ENCODE measurements around the gene ARL2BP.

Gene ARL2BP

DNA sequence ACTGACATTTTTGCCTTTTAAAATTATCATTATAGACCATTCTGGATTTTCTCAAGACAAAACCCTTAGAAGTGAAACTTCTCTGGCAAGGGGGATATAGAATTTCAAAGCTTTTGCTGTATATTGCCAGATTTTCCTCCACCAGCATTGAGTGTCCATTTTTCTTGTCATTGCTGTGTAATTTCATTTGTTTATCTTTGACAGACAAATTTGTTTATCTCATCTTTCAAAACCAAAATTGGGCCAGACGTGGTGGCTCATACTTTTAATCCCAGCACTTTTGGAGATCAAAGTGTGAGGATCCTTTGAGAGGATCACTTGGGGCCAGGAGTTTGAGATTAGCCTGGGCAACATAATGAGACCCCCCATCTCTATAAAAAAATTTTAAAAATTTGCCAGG lies 16.0 kb upstream of the ARL2BP start:
- TF ChIP-seq CTCF (IDR thresholded peaks at IDR 0.05): no peak

DNA sequence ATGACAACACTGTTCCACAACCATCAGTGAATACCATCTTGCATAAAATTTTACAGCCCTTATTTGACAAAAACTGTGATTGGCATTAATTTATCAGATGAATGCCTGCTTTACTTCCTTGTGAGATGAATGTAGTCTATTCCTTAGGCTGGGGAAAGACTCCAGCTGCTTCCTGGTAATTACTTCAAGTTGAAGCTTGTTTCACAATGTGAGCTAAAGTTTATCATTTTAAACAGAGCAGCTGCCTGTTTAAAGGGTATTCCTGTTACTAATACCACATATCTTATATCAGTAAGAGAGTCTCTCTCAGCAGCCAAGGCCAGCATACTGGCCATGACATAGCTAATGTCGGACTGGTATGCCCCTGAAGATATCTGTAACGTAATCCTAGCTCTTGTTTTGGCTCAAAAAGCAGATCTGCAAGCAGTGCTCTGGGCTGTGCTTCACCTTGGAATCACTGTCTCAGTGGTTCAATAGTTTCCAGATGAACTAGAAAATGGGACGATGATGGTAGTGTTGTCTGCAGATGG lies 13.2 kb upstream of the ARL2BP start:
- TF ChIP-seq CTCF (IDR thresholded peaks at IDR 0.05): no peak

DNA sequence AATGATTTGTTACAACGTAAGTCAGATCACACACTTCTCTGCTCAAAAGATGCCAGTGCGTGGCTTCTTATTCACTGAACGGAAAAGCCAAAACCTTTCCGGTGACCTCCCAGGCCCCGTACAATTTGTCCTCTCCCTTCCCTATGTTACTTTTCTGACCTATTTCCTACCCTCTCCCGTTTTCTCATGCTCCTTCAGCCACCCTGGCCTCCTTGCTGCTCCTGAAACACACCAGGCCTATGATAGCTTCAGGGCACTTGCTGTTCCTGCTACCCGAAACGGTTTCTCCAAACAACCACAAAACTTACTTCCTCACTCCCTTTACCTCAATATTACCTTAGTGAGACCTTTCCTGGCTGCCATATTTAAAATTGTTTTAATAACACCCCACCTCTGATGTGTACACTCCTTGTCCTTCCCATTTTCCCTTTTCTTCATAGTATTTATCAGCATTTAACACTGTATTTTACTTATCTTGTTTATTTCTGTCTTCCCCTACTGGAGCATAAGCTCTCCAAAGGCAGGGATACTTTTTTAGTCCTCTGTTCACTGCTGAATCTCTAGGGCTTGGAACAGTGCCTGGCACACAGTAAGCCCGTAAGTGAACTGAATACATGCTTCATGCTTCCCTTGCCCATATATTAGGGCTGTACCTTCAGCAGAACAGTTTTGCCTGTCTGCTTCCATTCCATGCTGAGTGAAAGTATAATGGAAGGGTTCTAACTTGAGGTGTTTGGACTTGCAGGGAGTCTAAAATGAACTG lies 10.9 kb upstream of the ARL2BP start:
- no peak for TF ChIP-seq CTCF (IDR thresholded peaks at IDR 0.05)

- TF ChIP-seq CTCF (IDR thresholded peaks at IDR 0.05): no peak
Measured at GRCh38 chr16:57234707-57235092, 10.4 kb upstream of the ARL2BP start.

DNA sequence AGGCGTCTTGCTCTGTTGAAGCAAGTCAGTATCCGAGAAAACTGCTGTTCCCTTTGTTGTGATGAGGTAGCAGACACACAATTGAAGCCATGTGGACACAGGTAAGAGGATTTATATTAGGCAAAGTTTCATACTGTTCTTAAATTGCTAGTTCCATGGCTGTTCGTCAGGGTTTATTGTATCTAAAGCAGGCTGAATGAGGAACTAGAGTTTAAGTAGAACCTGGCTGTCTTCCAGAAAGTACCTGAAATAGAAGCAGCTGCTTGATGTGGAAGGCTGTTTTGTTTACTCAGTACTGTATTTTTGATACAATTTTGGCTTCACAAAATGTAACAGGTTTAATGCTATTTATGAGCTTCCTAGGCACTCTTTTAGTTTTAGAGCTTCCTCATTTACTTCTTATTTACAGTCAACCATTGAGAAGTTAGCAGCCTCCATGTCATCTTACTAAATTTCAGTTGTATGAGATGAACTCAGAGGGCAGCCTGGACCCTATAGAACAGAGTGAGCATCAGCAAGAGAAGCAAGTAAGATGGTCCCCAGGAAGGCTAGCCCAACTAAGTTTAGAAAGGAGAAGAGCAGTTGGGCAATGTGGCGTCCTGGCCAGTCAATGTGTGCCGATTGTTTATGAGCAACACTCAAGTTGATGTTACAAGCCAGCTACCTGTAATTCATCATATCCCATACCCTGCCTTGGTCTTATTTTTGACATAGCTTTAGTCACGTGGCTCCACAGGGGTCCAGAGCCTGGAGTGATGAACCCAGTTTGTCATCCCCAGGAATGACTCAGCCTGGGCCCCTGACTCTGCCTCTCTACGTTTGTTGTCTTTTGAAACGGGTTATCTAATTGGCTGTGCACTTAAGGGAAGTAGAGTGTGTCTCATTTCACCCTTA lies 9.7 kb upstream of the ARL2BP start:
- no peak for TF ChIP-seq CTCF (IDR thresholded peaks at IDR 0.05)

GRCh38 chr16:57236022-57236350 lies 9.1 kb upstream of the ARL2BP start:
- no peak for TF ChIP-seq CTCF (IDR thresholded peaks at IDR 0.05)

DNA sequence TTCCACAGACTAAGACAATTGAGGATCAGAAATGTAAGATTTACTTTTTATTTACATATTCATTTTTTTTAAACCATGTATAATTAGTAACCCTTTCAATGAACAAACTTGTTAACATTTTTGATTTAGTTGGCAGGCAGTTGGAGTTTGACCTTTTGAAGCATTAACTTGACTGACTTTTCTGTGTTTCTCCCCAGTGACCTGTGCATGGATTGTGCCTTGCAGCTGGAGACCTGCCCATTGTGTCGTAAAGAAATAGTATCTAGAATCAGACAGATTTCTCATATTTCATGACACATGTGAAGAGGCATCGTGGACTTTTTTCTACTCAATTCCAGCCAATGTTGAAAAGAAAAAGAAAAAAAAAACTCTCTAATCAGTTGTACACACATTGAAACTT lies 6.4 kb upstream of the ARL2BP start:
- TF ChIP-seq CTCF (IDR thresholded peaks at IDR 0.05): no peak
